RCC 7860 (cell line): ENCODE results near the gene OCLN.
"Not testable (repeated sequence)": the region's sequence is repeated elsewhere in the genome, so short reads cannot be mapped to it uniquely, and the experiment has no call there.

ENCODE experiments used
- DNase-seq: peaks from one replicate; pipeline ENCODE4 v3.0.0-alpha.2; 2015; ENCODE audit warnings: low spot score
- FAIRE-seq: peaks from 2 replicates; lab custom pipeline; 2012; peaks lifted over from hg19 to GRCh38; lab: Jason Lieb, UNC

The OCLN gene

GRCh38 chr5:69527128-69527770 is 34.7 kb downstream of the OCLN start:
- FAIRE-seq = no peak

GRCh38 chr5:69528035-69528434 is 35.4 kb downstream of the OCLN start:
- FAIRE-seq = no peak

More at GRCh38 chr5:69527128-69527770, 34.7 kb downstream of the OCLN start:
- DNase-seq = no peak

GRCh38 chr5:69528609-69529008 is 36.0 kb downstream of the OCLN start:
- no peak for DNase-seq
- FAIRE-seq = no peak

More at GRCh38 chr5:69528035-69528434, 35.4 kb downstream of the OCLN start:
- no peak for DNase-seq

GRCh38 chr5:69530561-69531405 is 38.2 kb downstream of the OCLN start:
- DNase-seq = no peak
- FAIRE-seq = no peak

- FAIRE-seq = no peak
- no peak for DNase-seq
Observed at GRCh38 chr5:69531406-69531801, 38.8 kb downstream of the OCLN start.

- DNase-seq, FAIRE-seq: not testable (repeated sequence)
Observed at GRCh38 chr5:69537911-69538310, 45.3 kb downstream of the OCLN start.

GRCh38 chr5:69538735-69539134 is 46.1 kb downstream of the OCLN start:
- not testable (repeated sequence) for FAIRE-seq, DNase-seq

GRCh38 chr5:69541347-69541746 is 48.8 kb downstream of the OCLN start:
- not testable (repeated sequence) for FAIRE-seq, DNase-seq

GRCh38 chr5:69542838-69543618 is 50.4 kb downstream of the OCLN start:
- DNase-seq, FAIRE-seq: not testable (repeated sequence)

- DNase-seq, FAIRE-seq: not testable (repeated sequence)
Observed at GRCh38 chr5:69544602-69545001, 52.0 kb downstream of the OCLN start.

- FAIRE-seq = not testable (repeated sequence)
- peak; percentile 36 for DNase-seq
Observed at GRCh38 chr5:69559908-69560330, 67.3 kb downstream of the OCLN start, which contains the start of gene GTF2H2C. TSS of gene GTF2H2C (plus strand) at chr5:69560191. CDS start at chr5:69565133, 4,942 bp downstream.

GRCh38 chr5:69560587-69561431 is 68.2 kb downstream of the OCLN start:
- not testable (repeated sequence) for DNase-seq, FAIRE-seq

GRCh38 chr5:69566172-69566571 is 73.6 kb downstream of the OCLN start:
- FAIRE-seq, DNase-seq: not testable (repeated sequence)

GRCh38 chr5:69568072-69568471 is 75.5 kb downstream of the OCLN start:
- DNase-seq, FAIRE-seq: not testable (repeated sequence)

- not testable (repeated sequence) for DNase-seq, FAIRE-seq
Observed at GRCh38 chr5:69583356-69583755, 90.8 kb downstream of the OCLN start.

GRCh38 chr5:69596114-69596840 is 103.7 kb downstream of the OCLN start:
- not testable (repeated sequence) for DNase-seq, FAIRE-seq

GRCh38 chr5:69601947-69602346 is 109.4 kb downstream of the OCLN start:
- not testable (repeated sequence) for DNase-seq, FAIRE-seq

GRCh38 chr5:69606839-69607238 is 114.2 kb downstream of the OCLN start:
- not testable (repeated sequence) for FAIRE-seq, DNase-seq
